Vagina (tissue), 2 donors: ENCODE results near the gene SSR2.

Experiments
- POLR2A ChIP-seq, 2 donors: fragments of 450-650 bp; IDR thresholded peaks; one replicate each; pipeline ENCODE4 v1.6.1; 2017; ENCODE audit warnings: antibody characterized with exemption in 2 of 2, mild to moderate bottlenecking in 2 of 2, moderate library complexity in 2 of 2
- POLR2AphosphoS5 ChIP-seq, 2 donors: sonication (generic); formaldehyde crosslinking; IDR thresholded peaks; one replicate each; pipeline ENCODE4 v1.9.0; 2017; ENCODE audit warnings: antibody characterized with exemption in 2 of 2, mild to moderate bottlenecking in 2 of 2, low read depth in 1 of 2; ENCODE audit not compliant: insufficient read depth in 1 of 2

DNA sequence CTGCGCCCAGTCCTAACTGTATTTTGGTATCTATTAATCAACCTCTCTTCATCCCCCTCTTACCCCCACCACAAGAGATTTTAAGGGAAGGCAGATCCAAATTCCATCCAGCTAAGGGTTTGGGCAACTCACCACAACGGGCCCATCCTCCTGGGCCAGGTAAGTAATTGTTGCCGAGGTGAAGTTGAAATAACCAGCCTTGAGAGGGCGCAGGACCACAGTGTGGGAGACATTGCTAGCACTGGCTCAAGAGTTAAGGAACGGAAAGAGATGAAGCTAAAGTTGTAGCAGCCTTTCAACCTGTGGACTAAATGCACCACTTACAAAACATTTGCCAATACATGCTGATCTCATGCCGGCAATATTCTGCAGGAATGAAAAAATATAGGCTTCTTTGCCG lies 5.9 kb downstream of the SSR2 start:
- TF ChIP-seq POLR2AphosphoS5 (IDR thresholded peaks at IDR 0.05; ENCODE audit: insufficient read depth in 1 of 2, low read depth in 1 of 2): no peak
- no peak for TF ChIP-seq POLR2A (IDR thresholded peaks at IDR 0.05)
